GM18858 (cell line): ENCODE results near the gene MCFD2.
"Not testable (repeated sequence)": the region's sequence is repeated elsewhere in the genome, so short reads cannot be mapped to it uniquely, and the experiment has no call there.

Experiments used
- ATAC-seq: cut with Tn5 transposase; IDR thresholded peaks from one replicate; pipeline ENCODE4 v1.9.1; 2021; ENCODE audit not compliant: unreplicated experiment

MCFD2 gene

GRCh38 chr2:46875962-46876689, 39.5 kb downstream of the MCFD2 start:
- not testable (repeated sequence) for ATAC-seq

DNA sequence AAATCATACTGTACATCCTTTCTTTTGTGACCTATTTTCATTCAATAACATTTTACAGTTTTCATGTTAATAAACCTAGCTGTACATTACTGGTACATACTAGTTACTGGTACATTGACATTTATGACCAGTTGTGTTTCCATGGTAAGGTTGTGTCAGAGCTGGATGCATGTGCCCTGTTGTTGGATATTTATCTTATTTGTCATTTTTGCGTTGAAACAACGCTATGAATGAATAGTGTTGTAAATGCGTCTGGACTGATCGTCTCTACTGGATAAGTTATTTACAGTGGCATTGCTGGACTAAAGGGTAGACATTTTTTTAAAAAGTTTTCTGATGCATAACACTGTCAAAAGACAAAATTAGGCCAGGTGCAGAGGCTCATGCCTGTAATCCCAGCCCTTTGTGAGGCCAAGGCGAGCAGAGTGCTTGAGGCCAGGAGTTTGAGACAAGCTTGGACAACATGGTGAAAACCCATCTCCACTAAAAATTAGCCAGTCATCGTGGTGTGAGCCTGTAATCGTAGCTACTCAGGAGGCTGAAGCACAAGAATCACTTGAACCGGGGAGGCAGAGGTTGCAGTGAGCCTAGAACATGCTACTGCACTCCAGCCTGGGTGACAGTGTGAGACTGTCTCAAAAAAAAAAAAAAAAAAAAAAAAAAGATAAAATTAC, 40.2 kb downstream of the MCFD2 start:
- no peak for ATAC-seq

- no peak for ATAC-seq
Measured at GRCh38 chr2:46874236-46874929, 41.2 kb downstream of the MCFD2 start.

DNA sequence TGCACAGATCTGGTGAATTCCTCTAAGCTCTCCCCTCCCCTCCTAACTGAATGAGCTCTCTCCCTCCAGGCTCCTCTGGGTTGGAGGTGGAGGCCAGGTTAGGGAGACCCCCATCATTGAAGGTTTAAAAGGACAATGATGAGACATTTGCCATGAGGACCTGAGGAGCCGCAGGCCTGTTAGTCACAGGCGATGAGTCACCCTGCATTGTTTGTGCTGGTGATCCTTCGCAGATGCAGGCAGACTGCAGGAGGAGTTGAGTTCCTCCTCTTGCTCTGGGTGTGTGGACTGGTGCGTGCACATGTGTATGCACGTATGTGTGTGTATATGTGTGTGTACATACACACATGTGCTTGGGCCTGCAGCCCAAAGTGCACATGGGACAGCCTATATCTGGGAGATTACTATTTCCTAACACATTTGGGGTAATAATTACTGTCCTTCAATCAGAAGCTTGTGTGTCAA, 42.0 kb downstream of the MCFD2 start:
- no peak for ATAC-seq

- ATAC-seq: no peak
Measured at GRCh38 chr2:46872902-46873603, 42.6 kb downstream of the MCFD2 start.

DNA sequence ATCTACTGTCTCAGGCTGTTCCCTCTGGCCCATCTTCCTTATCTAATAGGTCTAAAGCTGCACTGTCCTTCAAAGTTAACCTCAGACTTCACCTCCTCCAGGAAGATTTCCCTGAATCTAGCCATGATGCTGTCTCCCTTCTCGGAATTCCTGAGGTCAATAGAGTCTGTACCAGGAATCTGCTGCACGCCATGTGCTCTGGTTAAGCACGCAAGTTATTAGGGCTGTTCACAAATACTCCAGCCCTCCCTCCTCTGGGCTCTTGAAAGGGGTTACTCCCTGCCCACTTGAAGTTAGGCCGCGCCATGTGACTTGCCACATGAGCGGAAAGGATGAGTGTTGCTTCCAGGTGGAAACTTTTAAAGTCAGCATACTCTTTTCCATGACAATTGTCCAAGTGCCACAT, 43.6 kb downstream of the MCFD2 start:
- ATAC-seq: no peak

DNA sequence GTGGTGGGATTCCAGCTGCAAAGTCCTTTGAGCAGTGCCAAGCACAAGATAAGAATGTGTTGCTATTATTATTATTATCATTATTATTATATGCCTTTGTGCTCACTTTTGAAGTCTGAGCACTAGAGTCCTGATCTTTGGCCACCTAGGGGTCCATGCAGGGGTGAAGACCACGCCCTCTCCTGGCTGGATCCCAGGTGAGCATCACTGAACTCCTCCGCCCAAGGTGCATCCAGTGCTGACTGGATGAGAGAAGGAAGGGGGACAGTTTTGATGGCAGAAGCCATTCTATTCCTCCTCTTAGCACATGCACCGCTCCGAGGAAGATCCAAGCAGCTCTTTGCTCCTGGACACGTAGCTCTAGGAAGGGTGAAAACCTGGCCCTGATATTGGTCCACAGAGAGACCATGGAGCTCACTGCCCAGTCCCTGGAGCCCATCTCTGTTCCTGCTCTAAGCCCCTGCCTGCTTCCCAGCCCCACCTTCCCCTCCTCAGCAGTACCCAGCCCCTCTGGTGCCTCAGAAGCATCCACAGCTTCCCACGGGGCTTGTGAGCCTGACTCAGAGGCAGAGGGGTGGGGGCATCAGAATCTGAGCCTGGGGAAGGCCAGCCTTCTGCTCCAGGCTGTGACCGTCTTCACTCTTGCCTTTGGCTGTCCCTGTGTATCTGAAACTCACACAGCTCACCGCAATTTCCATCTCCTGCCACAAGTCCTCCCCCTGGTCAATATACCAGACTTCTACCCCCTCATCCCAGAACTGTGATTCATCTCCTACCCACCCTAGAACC, 45.4 kb downstream of the MCFD2 start:
- ATAC-seq: no peak

GRCh38 chr2:46869621-46870020, 46.0 kb downstream of the MCFD2 start:
- ATAC-seq: no peak

- ATAC-seq: no peak
Measured at GRCh38 chr2:46866770-46867246, 48.8 kb downstream of the MCFD2 start.

- ATAC-seq: no peak
Measured at GRCh38 chr2:46865181-46865970, 50.2 kb downstream of the MCFD2 start.

GRCh38 chr2:46863882-46864281, 51.7 kb downstream of the MCFD2 start:
- ATAC-seq: no peak

DNA sequence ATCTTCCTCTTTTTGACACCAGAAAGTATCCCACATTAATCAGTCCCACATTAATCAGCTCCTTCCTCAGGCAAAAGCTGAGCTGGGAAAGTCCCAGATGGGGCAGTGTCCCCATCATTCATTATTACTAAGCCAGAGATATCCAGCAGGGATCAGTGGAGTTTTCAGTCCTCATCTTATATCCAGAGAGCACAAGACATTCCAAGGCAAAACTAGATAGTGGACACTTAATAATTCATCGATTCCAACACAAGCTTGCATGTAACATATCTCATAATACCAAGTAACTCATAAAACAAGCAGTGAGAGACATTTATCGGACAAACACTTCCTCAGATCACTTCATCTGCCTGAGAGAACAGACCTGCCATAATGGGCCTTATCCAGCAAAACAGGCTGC, 53.1 kb downstream of the MCFD2 start:
- ATAC-seq: no peak

DNA sequence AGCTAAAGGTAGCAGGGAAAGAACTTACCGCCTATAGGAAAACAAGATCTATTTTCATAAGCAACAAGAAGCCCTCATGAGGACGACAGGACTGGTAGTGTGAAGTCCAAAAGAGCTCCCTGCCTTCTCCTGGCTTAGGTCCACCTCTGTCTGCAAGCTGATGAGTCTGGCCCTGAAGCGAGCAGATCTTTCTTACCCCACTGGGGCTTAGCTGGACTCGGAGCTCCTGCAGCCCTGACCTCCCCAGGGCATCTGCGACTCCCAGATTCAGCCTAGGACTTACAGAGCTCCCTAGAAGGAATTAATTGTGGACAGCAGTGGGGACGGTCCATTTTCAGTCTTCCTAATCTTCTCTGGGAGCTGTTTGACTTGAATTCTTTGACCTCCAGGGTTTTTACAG, 53.7 kb downstream of the MCFD2 start:
- ATAC-seq: no peak

GRCh38 chr2:46859482-46859881, 56.1 kb downstream of the MCFD2 start:
- no peak for ATAC-seq

DNA sequence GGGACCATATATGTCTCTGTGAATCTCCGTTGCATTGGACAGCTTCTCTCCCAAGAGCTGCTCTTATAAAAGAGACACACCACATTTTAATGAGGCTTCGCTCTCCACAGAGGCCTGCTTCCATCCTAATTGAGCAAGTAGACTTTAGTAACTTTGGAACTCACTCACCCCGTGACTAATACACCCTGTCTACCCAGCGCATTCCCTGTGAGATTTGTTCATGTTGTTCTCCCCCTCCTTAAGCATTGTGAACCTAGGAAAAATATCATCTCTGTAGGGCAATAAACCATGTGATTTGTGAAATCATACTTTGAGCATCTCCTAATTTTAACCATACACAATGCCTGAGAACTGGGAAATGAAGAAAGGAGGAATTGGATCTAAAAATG, 56.9 kb downstream of the MCFD2 start:
- ATAC-seq: no peak

- ATAC-seq: no peak
Measured at GRCh38 chr2:46857871-46858701, 57.5 kb downstream of the MCFD2 start.

DNA sequence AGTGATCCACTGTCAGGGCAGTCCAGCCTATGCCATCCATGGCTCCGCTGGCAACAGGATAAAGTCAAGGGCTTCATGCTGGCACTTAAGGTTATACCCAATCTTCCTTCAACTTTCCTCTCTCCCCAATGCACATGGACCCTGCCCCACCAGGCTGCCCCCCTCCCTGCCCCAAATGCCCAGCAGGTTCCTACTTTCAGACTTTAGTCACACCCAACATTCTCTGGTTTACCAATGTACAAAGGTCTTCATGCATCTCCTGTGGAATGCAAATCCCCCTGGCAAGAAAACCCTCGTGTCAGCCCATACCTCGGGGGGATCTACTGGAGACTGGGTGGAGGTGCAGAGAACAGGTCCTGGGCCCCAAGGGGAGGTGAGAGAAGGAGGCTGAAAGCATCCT, 59.3 kb downstream of the MCFD2 start:
- ATAC-seq: no peak

DNA sequence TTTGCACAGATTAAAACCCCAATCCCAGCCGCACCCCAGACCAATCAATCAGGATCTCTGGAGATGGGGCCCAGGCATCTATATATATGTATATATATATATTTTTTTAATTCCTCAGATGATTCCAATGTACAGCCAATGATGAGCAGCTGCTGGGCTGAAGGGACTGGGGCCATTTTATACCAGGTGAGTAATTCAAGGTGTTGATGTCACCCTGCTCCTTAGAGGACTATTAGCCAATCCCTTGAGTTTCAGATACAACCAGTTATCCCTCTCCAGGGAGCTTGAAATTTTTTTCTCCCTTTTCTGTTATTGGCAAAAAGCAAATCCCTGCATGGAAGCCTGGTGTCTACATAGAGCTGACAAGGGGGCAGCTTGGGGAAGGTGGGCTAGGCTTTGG, 59.8 kb downstream of the MCFD2 start:
- ATAC-seq: no peak

DNA sequence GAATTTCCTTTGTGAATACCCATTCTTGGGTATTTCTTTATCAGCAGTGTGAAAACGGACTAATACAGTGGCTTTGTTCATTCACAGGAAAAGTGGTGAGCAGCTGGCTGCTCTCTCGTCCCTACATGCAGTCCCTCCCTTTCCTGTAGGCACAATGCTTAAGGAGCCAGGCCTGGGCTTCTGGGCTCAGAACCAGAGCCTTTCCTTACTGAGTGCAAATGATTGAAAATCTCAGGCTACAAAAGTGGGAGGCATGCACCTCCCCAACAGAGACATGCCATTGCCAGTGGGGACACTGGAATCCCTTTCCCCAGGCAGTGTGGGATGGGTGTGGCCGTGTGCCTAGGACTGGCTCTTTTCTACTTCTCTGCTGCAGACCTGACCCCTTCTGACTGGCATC, 61.3 kb downstream of the MCFD2 start:
- no peak for ATAC-seq
